Measurements from ENCODE around the gene SH2D1B. TPM values are rescaled to one million over a fixed set of nuclear protein-coding genes. Genes with fewer than 3 reads are reported as not detected.
"Not testable (repeated sequence)": the region's sequence is repeated elsewhere in the genome, so short reads cannot be mapped to it uniquely, and the experiment has no call there.

The SH2D1B gene, protein sequence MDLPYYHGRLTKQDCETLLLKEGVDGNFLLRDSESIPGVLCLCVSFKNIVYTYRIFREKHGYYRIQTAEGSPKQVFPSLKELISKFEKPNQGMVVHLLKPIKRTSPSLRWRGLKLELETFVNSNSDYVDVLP
- not detected in 2 replicates for total RNA-seq

GRCh38 chr1:162412002-162412401 lies at the start of gene SH2D1B:
Gene SH2D1B, minus strand, starts transcription at chr1:162412136. Its CDS starts 120 bp downstream, at chr1:162412016.
- DNase-seq (ENCODE audit: extremely low read depth, low read depth, low spot score), result no peak

DNA sequence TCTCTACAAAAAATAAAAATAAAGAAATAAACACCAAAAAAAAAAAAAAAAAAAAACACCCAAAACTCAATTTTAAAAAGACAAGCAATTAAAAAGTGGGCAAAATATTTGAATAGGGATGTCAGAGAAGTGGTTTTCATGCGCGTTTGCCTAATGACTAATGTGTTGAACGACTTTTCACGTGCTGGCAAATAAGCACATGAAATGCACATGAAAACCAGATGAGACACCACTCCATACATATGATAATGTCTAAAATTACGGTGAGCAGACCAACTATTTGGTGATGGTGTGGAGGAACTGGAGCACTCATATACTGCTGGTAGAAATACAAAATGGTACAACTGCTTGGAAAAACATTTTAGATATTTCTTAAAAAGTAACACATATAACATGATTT lies 46.3 kb upstream of the SH2D1B start:
- no peak for DNase-seq (ENCODE audit: extremely low read depth, low read depth, low spot score)

DNA sequence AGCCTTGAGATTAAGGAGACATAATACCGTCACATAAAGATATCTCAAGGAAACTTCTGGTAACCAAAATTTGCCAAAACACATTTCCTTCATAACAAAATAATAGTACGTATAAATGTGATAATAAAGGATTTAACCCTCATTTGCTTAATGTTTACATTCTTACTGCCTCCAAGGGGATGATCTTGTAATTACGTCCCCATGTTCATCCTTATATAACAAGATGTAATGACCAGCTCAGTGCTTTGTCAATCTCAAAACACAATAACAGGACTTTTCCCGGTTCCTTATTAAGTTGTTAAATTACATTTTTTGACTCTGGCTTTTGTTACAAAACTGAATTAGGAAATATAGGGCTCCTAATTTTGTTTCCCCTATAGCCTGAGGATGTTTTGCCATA lies 44.4 kb upstream of the SH2D1B start:
- no peak for DNase-seq (ENCODE audit: extremely low read depth, low read depth, low spot score)

GRCh38 chr1:162454361-162454760 lies 42.4 kb upstream of the SH2D1B start:
- not testable (repeated sequence) for DNase-seq (ENCODE audit: extremely low read depth, low read depth, low spot score)

DNA sequence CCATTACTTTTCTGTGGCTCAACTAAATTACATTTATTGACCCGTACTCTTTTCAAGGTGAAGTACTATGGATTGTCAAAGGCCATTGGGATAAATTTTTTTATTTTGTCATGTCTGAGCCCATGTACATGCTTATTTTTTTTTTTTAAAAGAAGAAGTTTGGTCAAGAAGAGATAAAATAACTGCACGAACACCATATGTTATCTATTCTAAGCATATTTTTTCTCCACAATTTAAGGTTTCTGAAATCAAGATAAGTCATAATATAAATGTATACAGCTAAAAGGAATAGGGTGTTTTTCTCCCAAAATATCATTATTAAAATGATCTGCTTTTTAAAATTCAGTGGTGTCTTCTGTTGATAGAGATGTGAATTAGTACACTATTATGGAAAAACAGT lies 35.0 kb upstream of the SH2D1B start:
- DNase-seq (ENCODE audit: extremely low read depth, low read depth, low spot score), result no peak

- no peak for DNase-seq (ENCODE audit: extremely low read depth, low read depth, low spot score)
Measured at GRCh38 chr1:162444903-162445302, 33.0 kb upstream of the SH2D1B start.

DNA sequence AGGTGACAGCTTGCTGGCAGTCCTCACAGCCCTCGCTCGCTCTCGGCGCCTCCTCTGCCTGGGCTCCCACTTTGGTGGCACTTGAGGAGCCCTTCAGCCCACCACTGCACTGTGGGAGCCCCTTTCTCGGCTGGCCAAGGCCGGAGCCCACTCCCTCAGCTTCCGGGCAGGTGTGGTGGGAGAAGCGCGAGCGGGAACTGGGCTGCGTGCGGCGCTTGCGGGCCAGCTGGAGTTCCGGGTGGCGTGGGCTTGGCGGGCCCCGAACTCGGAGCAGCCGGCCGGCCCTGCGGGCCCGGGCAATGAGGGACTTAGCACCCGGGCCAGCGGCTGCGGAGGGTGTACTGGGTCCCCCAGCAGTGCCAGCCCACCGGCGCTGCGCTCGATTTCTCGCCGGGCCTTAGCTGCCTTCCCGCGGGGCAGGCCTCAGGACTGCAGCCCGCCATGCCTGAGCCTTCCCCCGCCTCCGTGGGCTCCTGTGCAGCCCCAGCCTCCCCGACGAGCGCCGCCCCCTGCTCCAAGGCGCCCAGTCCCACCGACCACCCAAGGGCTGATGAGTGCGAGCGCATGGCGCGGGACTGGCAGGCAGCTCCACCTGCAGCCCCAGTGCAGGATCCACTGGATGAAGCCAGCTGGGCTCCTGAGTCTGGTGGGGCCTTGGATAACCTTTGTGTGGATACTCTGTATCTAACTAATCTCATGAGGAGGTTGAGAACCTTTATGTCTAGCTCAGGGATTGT lies 21.2 kb upstream of the SH2D1B start:
- not testable (repeated sequence) for DNase-seq (ENCODE audit: extremely low read depth, low read depth, low spot score)

- DNase-seq (ENCODE audit: extremely low read depth, low read depth, low spot score), result no peak
Measured at GRCh38 chr1:162430583-162430982, 18.6 kb upstream of the SH2D1B start.

- no peak for DNase-seq (ENCODE audit: extremely low read depth, low read depth, low spot score)
Measured at GRCh38 chr1:162422662-162423375, 10.9 kb upstream of the SH2D1B start.

DNA sequence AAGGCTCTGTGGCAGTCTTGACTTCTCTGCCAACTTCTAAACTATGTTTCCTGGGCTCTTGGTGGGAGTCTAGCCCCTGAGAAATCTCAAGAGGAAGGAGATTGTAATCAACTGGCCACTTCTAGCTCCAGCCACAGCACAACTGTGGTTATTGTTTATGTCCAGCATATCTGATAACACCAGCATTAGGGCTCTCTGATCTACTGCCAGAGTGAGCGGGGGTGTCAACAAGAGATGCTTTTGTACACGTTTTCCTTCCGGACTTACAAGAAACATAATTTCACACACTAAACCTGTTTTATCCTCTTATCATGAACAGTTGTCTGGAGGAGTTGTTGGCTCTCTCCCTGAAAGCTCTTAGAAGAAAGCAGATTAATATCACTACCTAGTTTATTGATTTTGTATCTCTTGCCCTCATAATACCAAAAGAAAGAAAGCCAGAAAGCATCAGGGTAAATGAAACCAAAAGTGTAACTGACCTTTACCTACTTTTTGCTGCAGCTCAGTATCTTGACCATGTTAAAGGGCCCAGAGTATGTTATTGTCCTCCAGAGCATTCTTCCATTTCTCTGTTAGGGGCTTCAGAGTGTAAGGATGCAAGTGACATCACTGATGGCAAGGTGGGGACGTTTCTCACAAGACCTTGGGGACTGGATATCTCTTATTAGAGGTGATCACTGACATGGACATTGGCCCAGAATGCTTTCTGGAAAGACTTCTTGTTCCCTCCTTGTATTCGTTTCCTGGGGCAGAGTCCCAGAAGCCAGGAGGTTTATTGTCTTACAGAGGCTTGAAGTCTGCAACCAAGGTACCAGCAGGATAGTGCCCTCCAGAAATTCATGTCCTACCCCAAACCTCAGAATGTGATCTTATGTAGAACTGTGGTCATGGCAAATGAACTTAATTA lies 9.6 kb upstream of the SH2D1B start:
- DNase-seq (ENCODE audit: extremely low read depth, low read depth, low spot score), result no peak

DNA sequence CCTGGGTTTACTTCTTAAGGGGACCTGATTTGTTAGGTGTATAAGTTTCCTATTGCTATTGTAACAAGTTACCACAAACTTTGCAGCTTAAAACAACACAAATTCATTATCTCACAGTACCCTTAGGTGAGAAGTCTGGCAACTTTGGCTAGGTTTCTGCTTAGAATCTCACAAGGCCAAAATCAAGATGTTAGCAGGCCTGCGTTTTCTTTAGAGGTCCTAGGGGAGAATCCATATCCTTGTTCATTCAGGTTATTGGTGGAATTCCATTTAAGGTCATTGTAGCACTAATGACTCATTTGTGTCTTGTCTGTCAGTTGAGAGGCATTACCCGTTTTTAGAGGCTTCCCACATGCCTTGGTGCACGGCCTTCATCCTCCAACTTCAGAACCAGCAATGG lies 8.2 kb upstream of the SH2D1B start:
- DNase-seq (ENCODE audit: extremely low read depth, low read depth, low spot score), result no peak

DNA sequence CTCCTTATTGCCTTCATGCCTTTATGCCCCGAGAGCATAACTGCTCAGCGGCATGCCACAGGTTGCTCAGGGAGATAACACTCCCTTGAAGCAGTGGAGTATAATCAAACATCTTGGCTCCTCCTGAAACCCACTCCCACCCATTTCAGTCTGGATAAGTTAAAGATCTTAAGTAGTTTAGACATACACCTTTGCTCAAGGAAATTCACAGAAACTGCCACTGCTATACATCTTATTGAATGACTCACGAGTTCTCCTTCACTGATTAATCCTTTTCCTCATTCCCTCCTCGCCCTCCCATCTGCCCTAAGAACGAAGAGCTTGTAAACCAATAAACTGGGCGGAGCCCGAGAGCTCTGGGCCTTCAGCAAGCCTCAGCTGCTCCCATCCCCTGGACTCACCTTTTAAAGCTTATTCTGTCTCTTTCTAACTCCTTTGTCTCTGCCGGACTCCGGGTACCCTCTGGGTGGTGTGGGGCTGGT lies 7.6 kb upstream of the SH2D1B start:
- not testable (repeated sequence) for DNase-seq (ENCODE audit: extremely low read depth, low read depth, low spot score)

- DNase-seq (ENCODE audit: extremely low read depth, low read depth, low spot score), result not testable (repeated sequence)
Measured at GRCh38 chr1:162418584-162418983, 6.6 kb upstream of the SH2D1B start.

DNA sequence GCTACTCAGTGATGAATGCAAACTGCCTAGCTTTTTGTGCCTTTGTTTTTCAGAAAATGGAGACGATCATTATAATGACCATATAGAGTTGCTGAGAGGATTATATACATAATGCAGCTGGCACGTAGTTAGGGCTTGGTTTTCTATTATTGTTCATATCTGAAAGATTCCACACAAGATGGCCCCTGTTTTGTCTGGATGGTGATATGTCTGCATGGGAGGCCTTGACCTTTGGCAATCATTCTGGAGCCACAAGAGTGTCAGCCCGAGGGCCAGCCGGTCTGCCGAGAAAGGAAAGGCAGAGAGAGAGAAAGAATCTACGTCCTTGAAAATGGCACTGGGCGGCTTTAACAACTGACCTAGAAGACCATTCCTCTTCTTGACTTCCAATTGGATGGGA lies 5.7 kb upstream of the SH2D1B start:
- DNase-seq (ENCODE audit: extremely low read depth, low read depth, low spot score), result no peak

DNA sequence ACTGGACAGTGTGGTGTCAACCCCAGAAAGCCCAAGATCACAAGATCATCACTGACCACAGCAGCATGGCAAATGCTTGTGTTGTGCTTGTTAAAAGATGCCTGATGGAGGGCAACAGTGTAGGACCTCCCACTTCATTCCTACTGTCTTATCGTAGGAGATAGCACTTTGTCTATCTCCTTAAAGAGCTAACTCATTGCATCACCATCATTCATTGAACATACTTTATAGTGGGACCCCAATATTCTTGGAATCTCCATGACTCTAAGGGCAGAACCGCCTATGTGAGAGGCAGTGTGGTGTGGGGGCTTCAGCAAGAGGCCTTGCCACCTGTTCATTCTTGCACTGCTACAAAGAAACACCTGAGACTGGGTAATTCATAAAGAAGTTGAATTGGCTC lies 5.0 kb upstream of the SH2D1B start:
- DNase-seq (ENCODE audit: extremely low read depth, low read depth, low spot score), result no peak

GRCh38 chr1:162416215-162416614 lies 4.3 kb upstream of the SH2D1B start:
- DNase-seq (ENCODE audit: extremely low read depth, low read depth, low spot score), result no peak

- no peak for DNase-seq (ENCODE audit: extremely low read depth, low read depth, low spot score)
Measured at GRCh38 chr1:162407539-162407938, 4.4 kb downstream of the SH2D1B start.

- no peak for DNase-seq (ENCODE audit: extremely low read depth, low read depth, low spot score)
Measured at GRCh38 chr1:162406811-162407210, 5.1 kb downstream of the SH2D1B start.

DNA sequence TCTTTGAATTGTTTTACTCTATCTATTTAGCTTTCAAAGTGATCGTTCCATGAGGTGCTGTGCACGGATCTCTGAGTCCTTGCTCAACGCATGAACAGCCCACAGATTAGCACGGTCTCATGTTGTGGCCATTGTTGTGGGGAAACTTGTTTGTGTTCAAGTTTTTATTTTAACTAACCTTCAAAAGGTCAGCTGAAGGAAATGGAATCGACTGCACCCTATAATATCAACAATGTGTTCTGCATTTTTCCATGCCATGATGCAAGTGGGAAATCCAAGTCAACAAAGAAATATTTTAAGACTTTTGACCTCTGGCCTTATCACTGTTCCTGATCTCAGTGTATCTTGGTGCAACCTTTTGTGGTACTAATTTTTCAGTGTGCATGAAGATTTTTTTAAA lies 6.1 kb downstream of the SH2D1B start:
- DNase-seq (ENCODE audit: extremely low read depth, low read depth, low spot score), result no peak

- DNase-seq (ENCODE audit: extremely low read depth, low read depth, low spot score), result no peak
Measured at GRCh38 chr1:162404550-162405160, 7.3 kb downstream of the SH2D1B start.

All from glomerular endothelial cell (primary cell).